GM19455 (cell line): Measurements from ENCODE around the gene RPL12.
A peak's percentile ranks its signal among the peaks of the same experiment; 100 is the strongest.
"Not testable (repeated sequence)": the region's sequence is repeated elsewhere in the genome, so short reads cannot be mapped to it uniquely, and the experiment has no call there.

Experiments used
- ATAC-seq: cut with Tn5 transposase; IDR thresholded peaks from one replicate; pipeline ENCODE4 v1.9.1; 2021; ENCODE audit not compliant: unreplicated experiment

RPL12 gene

DNA sequence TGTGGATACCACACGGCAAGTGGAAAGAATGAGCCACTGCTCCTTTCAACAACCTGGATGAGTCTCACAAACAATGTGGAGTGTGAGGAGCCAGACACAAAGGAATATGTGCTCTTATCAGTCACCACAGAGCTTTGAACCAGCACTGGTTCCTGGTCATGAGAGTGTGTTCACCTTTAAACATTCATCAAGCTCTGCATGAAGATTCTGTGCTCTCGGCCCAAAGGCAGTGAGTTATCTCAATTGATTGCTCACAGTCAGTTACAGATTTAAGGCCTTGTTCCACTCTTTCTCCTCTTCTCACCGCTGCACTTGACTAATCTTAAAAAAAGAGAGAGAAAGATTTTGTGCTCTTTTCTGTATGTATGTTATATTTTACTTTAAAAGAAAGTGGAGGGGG lies 19.5 kb upstream of the RPL12 start:
- no peak for ATAC-seq

DNA sequence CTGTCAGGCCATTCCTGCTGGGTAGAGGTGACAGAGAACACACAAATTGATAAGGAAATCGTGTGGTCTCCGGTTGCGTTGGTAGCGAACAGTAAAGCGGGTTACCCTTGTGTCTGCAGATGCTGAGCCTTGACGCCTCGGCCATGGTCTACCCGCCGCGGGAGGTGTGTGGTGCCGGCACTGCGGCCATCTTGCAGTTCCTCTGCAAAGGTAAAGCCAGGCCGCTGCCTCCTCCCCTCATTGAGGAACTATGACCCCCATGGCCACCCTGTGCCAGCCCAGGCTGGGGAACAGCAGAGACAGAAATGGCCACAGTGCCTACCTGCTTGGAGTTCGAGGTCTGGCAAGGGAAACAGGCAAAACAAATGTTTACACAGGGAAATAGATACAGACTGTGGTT lies 16.4 kb upstream of the RPL12 start:
- ATAC-seq = no peak

GRCh38 chr9:127466407-127466917 lies 15.3 kb upstream of the RPL12 start:
- ATAC-seq = not testable (repeated sequence)

DNA sequence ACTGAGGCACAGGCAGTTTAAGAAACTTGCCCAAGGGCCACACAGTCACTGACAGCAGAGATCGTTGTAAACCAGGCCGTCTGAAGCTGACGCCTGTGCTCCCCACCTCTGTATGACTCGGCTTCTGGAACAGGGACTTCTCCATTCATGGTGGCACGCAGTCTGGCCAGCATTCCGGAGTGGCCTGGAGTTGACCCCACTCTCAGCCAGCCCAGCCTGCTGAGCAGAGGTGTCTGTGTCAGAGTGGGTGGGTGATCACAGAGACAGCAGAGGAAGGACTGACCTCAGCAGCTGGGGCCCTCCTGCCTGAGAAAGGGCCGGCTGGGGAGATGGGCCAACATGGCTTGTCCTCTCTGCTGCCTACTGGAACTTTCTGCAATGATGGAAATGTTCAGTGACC lies 12.7 kb upstream of the RPL12 start:
- no peak for ATAC-seq

DNA sequence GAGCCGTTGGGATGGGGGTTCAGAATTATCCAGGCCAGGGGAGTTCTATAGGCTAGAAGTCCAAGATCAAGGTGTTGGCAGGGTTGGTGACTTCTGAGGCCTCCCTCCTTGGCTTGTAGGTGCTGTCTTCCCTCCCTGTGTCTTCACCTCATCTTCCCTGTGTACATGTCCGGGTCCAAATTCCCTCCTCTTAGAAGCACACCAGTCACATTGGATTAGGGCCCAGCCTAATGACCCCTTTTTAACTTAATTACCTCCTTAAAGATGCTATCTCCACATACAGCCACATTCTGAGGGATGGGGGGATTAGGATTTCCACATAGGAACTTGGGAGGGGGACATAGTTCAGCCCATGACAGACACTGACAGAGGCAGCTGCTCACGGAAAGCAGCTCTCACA lies 12.2 kb upstream of the RPL12 start:
- no peak for ATAC-seq

GRCh38 chr9:127458921-127459320 lies 7.7 kb upstream of the RPL12 start:
- ATAC-seq = no peak

DNA sequence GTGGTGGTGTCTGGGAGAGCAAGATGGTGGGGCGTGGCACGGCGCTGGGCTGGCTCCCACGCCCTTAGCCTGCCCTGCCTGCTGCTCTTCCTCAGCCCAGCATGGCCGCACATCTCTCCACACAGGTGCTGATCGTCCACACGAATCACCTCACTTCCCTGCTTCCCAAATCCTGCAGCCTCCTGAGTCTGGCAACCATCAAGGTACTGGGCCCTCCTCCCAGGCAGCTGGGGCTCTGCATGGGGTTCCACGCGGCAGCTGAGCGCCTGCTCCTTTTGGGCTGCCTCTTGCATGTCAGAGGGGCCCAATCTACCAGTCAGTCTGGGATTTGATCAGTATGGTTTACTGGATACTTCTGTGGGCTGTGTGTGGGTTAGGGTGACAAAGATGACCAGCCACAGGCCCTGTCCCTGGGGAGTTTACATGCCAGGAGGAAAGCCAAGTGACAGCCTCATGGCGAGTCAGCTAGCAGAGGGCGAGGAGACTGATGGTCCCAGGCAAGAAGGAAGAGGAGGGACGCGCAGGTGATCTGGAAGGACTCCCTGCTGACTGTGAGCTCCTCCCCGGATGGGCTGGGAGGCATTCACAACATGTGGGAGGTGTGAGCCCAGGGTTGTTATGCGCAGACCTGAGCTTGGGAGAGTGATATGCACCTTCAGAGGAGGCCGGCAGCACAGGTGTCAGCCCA lies 6.1 kb upstream of the RPL12 start:
- ATAC-seq = no peak

GRCh38 chr9:127455324-127455992 lies 4.3 kb upstream of the RPL12 start:
- ATAC-seq = no peak

DNA sequence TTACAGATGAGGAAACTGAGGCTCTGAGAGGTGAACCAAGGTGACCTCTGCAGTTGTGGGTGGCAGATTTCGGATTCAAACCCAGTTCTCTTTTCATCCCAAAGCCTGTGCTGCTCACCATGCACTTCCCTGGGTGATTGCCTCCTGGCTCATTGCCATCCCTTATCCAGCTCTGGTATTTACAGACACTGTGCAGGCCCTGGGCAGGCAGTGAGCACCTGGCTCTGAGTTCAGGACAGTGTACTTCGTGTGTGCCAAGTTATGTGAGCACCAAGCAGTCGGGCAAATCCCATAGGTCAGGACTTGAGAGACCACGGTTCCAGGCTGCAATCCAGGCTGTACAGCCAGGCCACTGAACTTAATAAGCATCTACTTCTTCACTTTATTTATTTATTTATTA lies 1.5 kb upstream of the RPL12 start:
- ATAC-seq = no peak

- peak; percentile 5 for ATAC-seq
Measured at GRCh38 chr9:127451858-127452656, 851 bp upstream of the RPL12 start.

GRCh38 chr9:127451608-127451857 lies 327 bp upstream of the RPL12 start:
- ATAC-seq = peak; percentile 26

- ATAC-seq = peak; percentile 10
Measured at GRCh38 chr9:127450243-127450760, 904 bp downstream of the RPL12 start.

GRCh38 chr9:127449332-127449966 lies 1.8 kb downstream of the RPL12 start:
- ATAC-seq = no peak

DNA sequence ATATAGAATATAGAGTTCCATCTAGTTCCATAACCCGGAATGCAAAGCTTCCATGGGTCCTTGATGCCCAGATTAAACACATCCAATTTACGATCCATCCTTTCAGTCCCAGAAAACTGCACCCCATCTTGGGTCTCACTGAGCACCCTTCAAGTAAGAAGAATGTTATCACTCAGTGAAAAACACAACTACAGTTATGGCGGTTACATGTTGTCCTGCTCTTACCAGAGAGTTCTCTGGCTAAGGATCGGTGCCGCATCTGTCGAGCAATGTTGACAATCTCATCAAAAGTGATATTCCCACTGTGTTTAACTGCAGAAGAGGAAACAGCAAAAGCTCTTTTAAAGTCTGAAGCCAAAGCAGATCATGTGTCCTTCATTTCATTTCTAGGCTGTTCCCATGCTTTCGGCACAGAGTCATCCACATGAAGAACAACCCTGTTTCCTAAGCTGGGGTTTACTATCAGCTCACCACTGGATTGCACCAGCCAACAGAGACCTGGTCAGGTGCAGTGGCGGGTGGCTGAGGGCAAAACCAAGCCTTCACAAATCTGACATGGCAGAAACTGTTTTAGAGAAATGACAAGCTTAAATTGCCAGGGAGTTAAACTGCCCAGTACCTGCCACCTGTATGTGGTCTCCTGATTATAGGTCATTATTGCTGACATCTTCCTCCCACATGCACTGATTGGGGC lies 2.9 kb downstream of the RPL12 start:
- no peak for ATAC-seq

DNA sequence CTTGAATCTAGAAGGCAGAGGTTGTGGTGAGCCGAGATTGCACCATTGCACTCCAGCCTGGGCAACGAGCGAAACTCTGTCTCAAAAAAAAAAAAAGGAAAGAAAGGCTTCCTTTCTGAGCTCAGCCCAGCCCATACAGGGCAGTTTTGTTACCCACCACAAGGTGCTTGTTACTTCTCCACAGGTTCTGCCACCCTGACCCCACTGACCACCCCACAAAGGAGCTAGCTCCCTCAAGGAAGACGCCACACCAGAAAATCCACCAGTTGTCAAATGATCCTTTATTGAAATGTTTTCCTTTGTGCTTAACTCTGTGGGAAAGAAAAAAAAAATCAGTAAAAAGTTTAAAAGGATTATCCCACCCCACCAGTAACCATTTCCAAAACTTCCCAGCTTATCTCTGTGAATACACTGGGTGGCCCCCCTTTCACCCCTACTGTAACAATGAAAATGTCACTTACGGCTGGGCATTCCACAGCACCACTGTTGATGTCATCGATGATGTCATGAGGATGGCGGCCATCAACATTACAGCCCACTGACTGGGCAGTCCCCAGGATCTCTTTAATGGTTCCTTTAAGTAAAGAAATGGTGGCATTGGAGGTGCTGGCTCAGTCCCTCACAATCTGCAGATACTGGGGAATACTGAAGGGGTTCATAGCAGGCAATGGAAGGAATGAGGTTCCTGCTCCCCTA lies 3.6 kb downstream of the RPL12 start:
- ATAC-seq = no peak

DNA sequence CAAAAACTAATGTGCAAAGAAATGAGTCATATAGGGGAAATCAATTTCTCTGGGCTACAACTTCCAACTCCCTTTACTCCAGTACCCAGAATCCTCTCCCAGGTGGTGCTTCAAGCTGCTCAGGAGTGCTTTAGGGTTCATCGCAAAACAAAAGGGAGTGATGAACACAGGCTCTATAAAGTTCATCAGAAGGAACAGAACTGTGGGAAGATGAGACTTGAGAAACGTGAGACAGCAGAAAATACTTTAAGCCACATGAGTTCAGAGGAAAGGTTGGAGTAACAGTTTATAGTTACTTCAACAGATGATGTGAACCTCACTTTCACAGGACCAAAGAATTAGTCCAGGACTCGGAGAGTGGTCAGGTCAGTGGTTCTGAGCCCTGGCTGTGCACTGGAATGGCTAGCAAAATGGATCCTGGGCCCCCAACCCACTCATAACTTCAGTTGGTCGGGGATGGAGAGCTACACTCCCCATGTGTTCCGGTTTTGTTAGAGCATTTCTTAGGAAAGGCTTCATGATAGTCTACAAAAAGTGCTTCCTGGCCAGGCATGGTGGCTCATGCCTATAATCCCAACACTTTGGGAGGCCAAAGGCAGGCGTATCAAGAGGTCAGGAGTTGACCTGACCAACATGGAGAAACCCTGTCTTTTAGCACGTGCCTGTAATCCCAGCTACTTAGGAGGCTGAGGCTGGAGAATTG lies 4.3 kb downstream of the RPL12 start:
- no peak for ATAC-seq

- ATAC-seq = no peak
Measured at GRCh38 chr9:127445851-127446712, 5.1 kb downstream of the RPL12 start.
